Mesendoderm (in vitro differentiated cells): ENCODE data around the gene TAF10.

Experiments used
- DNase-seq: peaks from one replicate; pipeline ENCODE4 v3.0.0; 2013
- H2AK5ac ChIP-seq: 2 replicates; pipeline ENCODE4 v1.6.1; 2013; ENCODE audit warnings: low read length, inconsistent platforms
- H2BK120ac ChIP-seq: 2 replicates; pipeline ENCODE4 v1.6.1; 2013; ENCODE audit warnings: low read depth, mild to moderate bottlenecking, low read length, moderate library complexity, mixed read lengths
- H2BK15ac ChIP-seq: replicated peaks from 2 replicates; pipeline ENCODE4 v1.6.1; 2013; ENCODE audit warnings: low read depth, mild to moderate bottlenecking, moderate library complexity
- H2BK5ac ChIP-seq: 2 replicates; pipeline ENCODE4 v1.6.1; 2013; ENCODE audit warnings: low read length, inconsistent platforms
- H3K18ac ChIP-seq: 2 replicates; pipeline ENCODE4 v1.6.1; 2013; ENCODE audit warnings: mild to moderate bottlenecking, low read length, mixed read lengths
- H3K23ac ChIP-seq: one replicate; pipeline ENCODE4 v1.6.1; 2013; ENCODE audit warnings: low read length
- H3K27ac ChIP-seq: 2 replicates; pipeline ENCODE4 v1.5.1; 2013; ENCODE audit warnings: low read depth, mild to moderate bottlenecking, inconsistent platforms, low read length, moderate library complexity
- H3K27me3 ChIP-seq: 2 replicates; pipeline ENCODE4 v1.6.1; 2013; ENCODE audit warnings: low read length, control low read depth, mild to moderate bottlenecking, inconsistent platforms; ENCODE audit not compliant: insufficient read depth, poor library complexity
- H3K36me3 ChIP-seq: 2 replicates; pipeline ENCODE4 v1.6.1; 2013; ENCODE audit warnings: low read length, inconsistent platforms; ENCODE audit not compliant: control insufficient read depth, insufficient read depth
- H3K4ac ChIP-seq: one replicate; pipeline ENCODE4 v1.6.1; 2013; ENCODE audit warnings: low read depth, mild to moderate bottlenecking, low read length, moderate library complexity
- H3K4me1 ChIP-seq: 2 replicates; pipeline ENCODE4 v1.6.1; 2013; ENCODE audit warnings: low read depth, low read length, inconsistent platforms; ENCODE audit not compliant: control insufficient read depth
- H3K4me2 ChIP-seq: 2 replicates; pipeline ENCODE4 v1.6.1; 2013; ENCODE audit warnings: low read length
- H3K4me3 ChIP-seq: 2 replicates; pipeline ENCODE4 v1.5.1; 2013; ENCODE audit warnings: mild to moderate bottlenecking, low read length
- H3K56ac ChIP-seq: one replicate; pipeline ENCODE4 v1.6.1; 2013; ENCODE audit warnings: low read length
- H3K79me1 ChIP-seq: 2 replicates; pipeline ENCODE4 v1.6.1; 2013; ENCODE audit warnings: low read length, inconsistent platforms
- H3K79me2 ChIP-seq: 2 replicates; pipeline ENCODE4 v1.6.1; 2013; ENCODE audit warnings: mild to moderate bottlenecking, low read length; ENCODE audit not compliant: control insufficient read depth, insufficient read depth
- H3K9ac ChIP-seq: 2 replicates; pipeline ENCODE4 v1.6.1; 2013; ENCODE audit warnings: low read length, inconsistent platforms
- H4K5ac ChIP-seq: one replicate; pipeline ENCODE4 v1.6.1; 2013; ENCODE audit warnings: low read length
- H4K8ac ChIP-seq: one replicate; pipeline ENCODE4 v1.6.1; 2013; ENCODE audit warnings: low read depth, mild to moderate bottlenecking, control low read depth, low read length, moderate library complexity
- WGBS: extraction: QIAGEN DNeasy Blood & Tissue Kit; methylation state at CpG from one replicate; pipeline ENCODE4 v1.1.7; 2013; ENCODE audit warnings: low lambda C conversion rate, missing lambda C conversion rate; ENCODE audit not compliant: insufficient coverage; ENCODE audit errors: extremely low coverage; 5-methylcytosine and 5-hydroxymethylcytosine counted together

TAF10 gene

DNA sequence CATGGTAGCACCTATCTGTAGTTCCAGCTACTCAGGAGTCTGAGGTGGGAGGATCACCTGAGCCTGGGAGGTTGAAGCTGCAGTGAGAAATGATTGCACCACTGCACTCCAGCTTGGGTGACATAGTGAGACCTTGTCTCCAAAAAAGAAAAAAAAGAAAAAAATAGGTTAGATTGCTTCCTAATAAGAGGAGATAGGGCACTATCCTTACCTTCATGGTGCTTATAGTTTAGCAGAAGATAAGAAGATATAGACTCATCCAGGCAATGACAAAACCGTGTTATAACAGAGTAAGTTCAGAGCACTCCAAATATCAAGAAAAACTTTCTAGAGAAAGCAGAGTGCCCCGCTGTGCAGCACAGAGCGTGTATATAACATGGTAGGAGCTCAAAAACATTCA, 50.7 kb downstream of the TAF10 start:
- no peak overlapping the region for H3K4me2 ChIP-seq
- H3K56ac ChIP-seq: no peak overlapping the region
- no peak overlapping the region for H3K9ac ChIP-seq
- no peak overlapping the region for H3K27ac ChIP-seq
- no peak overlapping the region for H4K8ac ChIP-seq
- no peaks in the 10 kb centered on the region for H3K79me1 ChIP-seq
- no peak overlapping the region for H2BK5ac ChIP-seq
- no peak overlapping the region for H3K4me3 ChIP-seq
- H2BK120ac ChIP-seq: no peak overlapping the region
- H4K5ac ChIP-seq: no peak overlapping the region
- H2AK5ac ChIP-seq: no peak overlapping the region
- no peak overlapping the region for H3K18ac ChIP-seq
- no peak overlapping the region for H3K23ac ChIP-seq
- H3K36me3 ChIP-seq: no peaks in the 10 kb centered on the region
- no peaks in the 10 kb centered on the region for H3K4me1 ChIP-seq
- no peak for DNase-seq
- no peak overlapping the region for H2BK15ac ChIP-seq
- H3K4ac ChIP-seq: no peak overlapping the region
- no peaks in the 10 kb centered on the region for H3K27me3 ChIP-seq
- no CpG with 5 or more reads among the region's 3 CpGs for WGBS
- H3K79me2 ChIP-seq: no peaks in the 10 kb centered on the region
